ENCODE data around the gene CCAR1.

DNA sequence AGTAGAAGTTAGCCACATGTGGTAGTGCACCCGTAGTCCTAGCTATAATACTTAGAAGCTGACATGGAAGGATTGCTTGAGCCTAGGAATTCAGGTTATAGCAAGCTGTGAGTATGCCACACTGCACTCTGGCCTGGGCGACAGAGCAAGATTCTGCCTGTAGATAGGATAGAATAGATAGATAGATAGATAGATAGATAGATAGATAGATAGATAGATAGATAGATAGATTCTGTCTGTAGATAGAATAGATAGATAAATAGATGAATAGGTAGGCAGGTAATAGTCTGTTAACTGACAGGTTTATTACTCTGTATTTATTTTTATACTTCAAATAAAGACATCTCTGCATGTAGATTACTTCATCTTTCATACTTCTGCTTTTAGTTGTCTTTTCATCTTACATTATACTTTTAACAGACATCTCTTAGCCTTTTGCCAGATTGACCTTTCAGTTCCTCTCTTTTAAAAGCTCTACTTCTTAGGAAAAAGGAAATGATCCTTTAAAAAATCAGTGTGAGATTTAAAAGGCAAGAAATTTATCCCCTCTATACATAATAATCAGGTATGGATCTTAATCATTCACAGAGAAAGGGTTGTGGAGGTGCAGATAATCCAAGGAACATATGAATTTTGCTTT, 31.8 kb downstream of the CCAR1 start:
- TF ChIP-seq, protein P1, sequence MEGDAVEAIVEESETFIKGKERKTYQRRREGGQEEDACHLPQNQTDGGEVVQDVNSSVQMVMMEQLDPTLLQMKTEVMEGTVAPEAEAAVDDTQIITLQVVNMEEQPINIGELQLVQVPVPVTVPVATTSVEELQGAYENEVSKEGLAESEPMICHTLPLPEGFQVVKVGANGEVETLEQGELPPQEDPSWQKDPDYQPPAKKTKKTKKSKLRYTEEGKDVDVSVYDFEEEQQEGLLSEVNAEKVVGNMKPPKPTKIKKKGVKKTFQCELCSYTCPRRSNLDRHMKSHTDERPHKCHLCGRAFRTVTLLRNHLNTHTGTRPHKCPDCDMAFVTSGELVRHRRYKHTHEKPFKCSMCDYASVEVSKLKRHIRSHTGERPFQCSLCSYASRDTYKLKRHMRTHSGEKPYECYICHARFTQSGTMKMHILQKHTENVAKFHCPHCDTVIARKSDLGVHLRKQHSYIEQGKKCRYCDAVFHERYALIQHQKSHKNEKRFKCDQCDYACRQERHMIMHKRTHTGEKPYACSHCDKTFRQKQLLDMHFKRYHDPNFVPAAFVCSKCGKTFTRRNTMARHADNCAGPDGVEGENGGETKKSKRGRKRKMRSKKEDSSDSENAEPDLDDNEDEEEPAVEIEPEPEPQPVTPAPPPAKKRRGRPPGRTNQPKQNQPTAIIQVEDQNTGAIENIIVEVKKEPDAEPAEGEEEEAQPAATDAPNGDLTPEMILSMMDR (IDR thresholded peaks at IDR 0.05): no peak
- TF ChIP-seq POLR2A (IDR thresholded peaks at IDR 0.05): no peak
